ENCODE data around the gene SLC38A10.

DNA sequence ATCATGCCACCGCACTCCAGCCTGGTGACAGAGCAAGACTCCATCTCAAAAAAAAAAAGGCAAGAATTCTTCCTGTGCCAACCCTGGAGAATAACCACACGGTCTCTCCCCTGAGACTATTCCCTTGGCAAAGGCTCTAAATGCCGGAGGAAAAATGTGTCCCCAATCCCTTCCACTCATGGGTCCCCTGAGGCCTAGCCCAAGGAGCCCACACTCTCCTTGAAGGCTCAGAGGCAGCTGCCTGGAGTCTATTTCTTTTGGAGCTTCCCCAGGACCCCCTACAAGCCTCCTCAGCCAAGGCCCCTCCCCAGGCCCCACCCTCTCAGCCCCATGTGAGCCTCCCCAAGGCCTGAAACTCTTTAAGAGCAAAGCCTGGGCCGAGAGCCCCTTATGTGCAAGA lies 88.9 kb downstream of the SLC38A10 start:
- TF ChIP-seq, protein P1, sequence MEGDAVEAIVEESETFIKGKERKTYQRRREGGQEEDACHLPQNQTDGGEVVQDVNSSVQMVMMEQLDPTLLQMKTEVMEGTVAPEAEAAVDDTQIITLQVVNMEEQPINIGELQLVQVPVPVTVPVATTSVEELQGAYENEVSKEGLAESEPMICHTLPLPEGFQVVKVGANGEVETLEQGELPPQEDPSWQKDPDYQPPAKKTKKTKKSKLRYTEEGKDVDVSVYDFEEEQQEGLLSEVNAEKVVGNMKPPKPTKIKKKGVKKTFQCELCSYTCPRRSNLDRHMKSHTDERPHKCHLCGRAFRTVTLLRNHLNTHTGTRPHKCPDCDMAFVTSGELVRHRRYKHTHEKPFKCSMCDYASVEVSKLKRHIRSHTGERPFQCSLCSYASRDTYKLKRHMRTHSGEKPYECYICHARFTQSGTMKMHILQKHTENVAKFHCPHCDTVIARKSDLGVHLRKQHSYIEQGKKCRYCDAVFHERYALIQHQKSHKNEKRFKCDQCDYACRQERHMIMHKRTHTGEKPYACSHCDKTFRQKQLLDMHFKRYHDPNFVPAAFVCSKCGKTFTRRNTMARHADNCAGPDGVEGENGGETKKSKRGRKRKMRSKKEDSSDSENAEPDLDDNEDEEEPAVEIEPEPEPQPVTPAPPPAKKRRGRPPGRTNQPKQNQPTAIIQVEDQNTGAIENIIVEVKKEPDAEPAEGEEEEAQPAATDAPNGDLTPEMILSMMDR (IDR thresholded peaks at IDR 0.05; ENCODE audit: low read depth, low read length, poor library complexity, severe bottlenecking) = no peak
- no peak for TF ChIP-seq EZH2phosphoT487 (IDR thresholded peaks at IDR 0.05; ENCODE audit: borderline replicate concordance, low read length)
